Measurements from ENCODE around the gene ANKS1B.

GRCh38 chr12:98903875-98904274 is 1080.9 kb downstream of the ANKS1B start:
- no peak for TF ChIP-seq EP300 (IDR thresholded peaks at IDR 0.05; ENCODE audit: borderline replicate concordance)
- TF ChIP-seq RAD21 (IDR thresholded peaks at IDR 0.05; ENCODE audit: low read depth), result no peak
- TF ChIP-seq CEBPB (IDR thresholded peaks at IDR 0.05), result no peak
